ENCODE measurements around the gene CX3CL1. TPM values are rescaled to one million over a fixed set of nuclear protein-coding genes. Genes with fewer than 3 reads are reported as not detected.
A peak's percentile ranks its signal among the peaks of the same experiment; 100 is the strongest.

Gene CX3CL1
- total RNA-seq, 1 experiment from 2014 or later = 1.7 TPM

- H4K5ac ChIP-seq (ENCODE audit: insufficient read length, low read depth, low read length) = no peak overlapping the region
- H4K91ac ChIP-seq (ENCODE audit: insufficient read length, low read depth, low read length) = no peak overlapping the region
- no peak overlapping the region for H3K4ac ChIP-seq (ENCODE audit: low read depth, low read length)
- H2BK120ac ChIP-seq (ENCODE audit: low read depth, low read length, poor library complexity, severe bottlenecking) = no peak overlapping the region
- H2AFZ ChIP-seq (ENCODE audit: low read length) = no peak overlapping the region
- no peaks in the 10 kb centered on the region for H3K9me3 ChIP-seq (ENCODE audit: control insufficient read depth, low read depth, low read length)
- H4K8ac ChIP-seq (replicated peaks; ENCODE audit: insufficient read length, low read depth, low read length) = no peak overlapping the region
- H3K36me3 Mint-ChIP-seq (ENCODE audit: insufficient read depth in 1 of 3, low read depth in 3 of 3) = no peaks in the 10 kb centered on the region
- H3K23me2 ChIP-seq (ENCODE audit: insufficient read length, low read depth, low read length, poor library complexity, severe bottlenecking) = no peaks in the 10 kb centered on the region
- no peaks in the 10 kb centered on the region for H3K27me3 ChIP-seq (ENCODE audit: insufficient read depth, low read length)
- no peak overlapping the region for H3K9ac ChIP-seq (ENCODE audit: extremely low read depth, insufficient read length, low read length)
- H2BK5ac ChIP-seq (ENCODE audit: insufficient read length, low read length) = no peak overlapping the region
- no peak overlapping the region for H3K18ac ChIP-seq (ENCODE audit: insufficient read length, low read depth, low read length)
- H2BK15ac ChIP-seq (ENCODE audit: low read depth, low read length) = no peak overlapping the region
- no peak overlapping the region for H3K27ac ChIP-seq (ENCODE audit: insufficient read length, low read depth, low read length)
- H3K23ac ChIP-seq (ENCODE audit: insufficient read length, low read depth, low read length) = no peak overlapping the region
- H3K9me3 Mint-ChIP-seq = no peaks in the 10 kb centered on the region
- no peak overlapping the region for H3K56ac ChIP-seq (ENCODE audit: insufficient read length, low read depth, low read length)
- H3K79me2 ChIP-seq (ENCODE audit: insufficient read depth, low read length) = no peaks in the 10 kb centered on the region
- H4K20me1 ChIP-seq (ENCODE audit: control insufficient read depth, insufficient read depth, insufficient read length) = no peaks in the 10 kb centered on the region
- no peaks in the 10 kb centered on the region; the same call in 1 of the 2 replicates for H3K27me3 Mint-ChIP-seq (ENCODE audit: low read depth)
- no peak for TF ChIP-seq CTCF (conservative IDR thresholded peaks at IDR 0.05)
- peaks cover 9 to 18% of the 10 kb centered on the region in 2 experiments for H3K4me1 Mint-ChIP-seq
- no peaks in the 10 kb centered on the region for H3K4me1 ChIP-seq (ENCODE audit: insufficient read depth, low read length)
- H3T11ph ChIP-seq (ENCODE audit: low read length) = no peak overlapping the region
- H3K79me1 ChIP-seq (ENCODE audit: insufficient read depth, low read depth, low read length, poor library complexity, severe bottlenecking) = no peaks in the 10 kb centered on the region
- H2BK12ac ChIP-seq (ENCODE audit: insufficient read length, low read depth, low read length) = no peak overlapping the region
- H2AK5ac ChIP-seq (ENCODE audit: insufficient read length, low read length) = no peak overlapping the region
- H2BK20ac ChIP-seq (ENCODE audit: low read depth, low read length, poor library complexity, severe bottlenecking) = no peak overlapping the region
- H3K14ac ChIP-seq (ENCODE audit: insufficient read depth, low read length) = no peak overlapping the region
- H3K27ac Mint-ChIP-seq = peak overlapping the region in 1 of 3 experiments; percentile 23; a peak in 1 of 7 replicates
- no peak overlapping the region for H3K4me2 ChIP-seq (ENCODE audit: insufficient read depth, insufficient read length, low read length)
- DNase-seq = no peak
- H3K4me3 Mint-ChIP-seq = no peak overlapping the region
- no CpG with 5 or more reads among the region's 10 CpGs for WGBS (ENCODE audit: extremely low coverage, insufficient read length, low lambda C conversion rate)
These were observed 7.3 kb downstream of the CX3CL1 start for GRCh38 chr16:57379579-57379978.

Data from H9 (cell line).